Left cardiac atrium (tissue), 4 donors: Measurements from ENCODE around the gene GRAMD1A. TPM values are rescaled to one million over a fixed set of nuclear protein-coding genes. Genes with fewer than 3 reads are reported as not detected.
"Not testable (repeated sequence)": the region's sequence is repeated elsewhere in the genome, so short reads cannot be mapped to it uniquely, and the experiment has no call there.

Experiments
- ATAC-seq, 2 donors: fragments of 200-7000 bp; cut with Tn5 transposase; one replicate each; pipeline ENCODE4 v1.9.1; 2020; ENCODE audit warnings: mild to moderate bottlenecking in 2 of 2, moderate library complexity in 2 of 2
- DNase-seq: peaks from one replicate; pipeline ENCODE4 v3.0.0-alpha.2; 2020
- intact Hi-C, 2 donors: fragments of 100-400 bp; cut with DNase I; formaldehyde crosslinking; loops; one replicate each; pipeline versions ENCODE4 v1.14.1 to v1.15.1; 2022 to 2023
- total RNA-seq, 2 donors: library from RNA; stranded (reverse); fragmentation: NEBNext Ultra II Directional; extraction: Animal tissue kit (Norgen Biotek cat#: 25700); gene quantifications; one replicate each; pipeline ENCODE4 v1.2.1, GENCODE V29; 2021
- donor health status: DM: no; HTN: yes; CAD: no.
- donor health status: DM: no; HTN: yes; CAD: no; lungs with severe emphysema.
- donor health status: DM: yes; HTN: yes; CAD: no.
- donor health status: Dilated cardiomyopathy.

GRAMD1A gene
- total RNA-seq, 2 donors from 2014 or later = 29.2 to 45.5 TPM

GRCh38 chr19:34997071-34997617 lies 3.0 kb upstream of the GRAMD1A start:
- ATAC-seq (no peak), DNase-seq (no peak)
- intact Hi-C loops = no loop called here

- intact Hi-C loops, DNase-seq, ATAC-seq: not testable (repeated sequence)
Observed at GRCh38 chr19:34998224-34998623, 1.9 kb upstream of the GRAMD1A start.

- intact Hi-C loops = no loop called here
- no peak for DNase-seq
Observed at GRCh38 chr19:34998777-34999497, 1.2 kb upstream of the GRAMD1A start.

GRCh38 chr19:35000338-35000646 lies 169 bp downstream of the GRAMD1A start:
- intact Hi-C loops = no loop called here

More at GRCh38 chr19:34998777-34999497, 1.2 kb upstream of the GRAMD1A start:
- ATAC-seq = peak in 1 of 2 donors; percentile 36

GRCh38 chr19:35000647-35001501 lies 751 bp downstream of the GRAMD1A start:
- no peak for DNase-seq
- intact Hi-C loops = no loop called here
- peak; percentile 8 to 28 for ATAC-seq

More at GRCh38 chr19:35000338-35000646, 169 bp downstream of the GRAMD1A start:
- DNase-seq = no peak
- no peak for ATAC-seq

- DNase-seq (no peak), ATAC-seq (no peak)
- intact Hi-C loops = no loop called here
Observed at GRCh38 chr19:35002037-35002535, 2.0 kb downstream of the GRAMD1A start.

GRCh38 chr19:35004517-35005255 lies 4.6 kb downstream of the GRAMD1A start:
- intact Hi-C loops = no loop called here
- ATAC-seq (no peak), DNase-seq (no peak)

GRCh38 chr19:35005256-35005977 lies 5.3 kb downstream of the GRAMD1A start:
- ATAC-seq = no peak
- no peak for DNase-seq
- intact Hi-C loops = no loop called here

- DNase-seq, intact Hi-C loops, ATAC-seq: not testable (repeated sequence)
Observed at GRCh38 chr19:35006007-35006341, 5.9 kb downstream of the GRAMD1A start.

GRCh38 chr19:35006342-35006998 lies 6.3 kb downstream of the GRAMD1A start:
- ATAC-seq = peak in 1 of 2 donors; percentile 21
- intact Hi-C loops = no loop called here
- DNase-seq = peak; percentile 67

- ATAC-seq = no peak
- intact Hi-C loops = no loop called here
- DNase-seq = no peak
Observed at GRCh38 chr19:35006999-35007365, 6.9 kb downstream of the GRAMD1A start.

- ATAC-seq, intact Hi-C loops, DNase-seq: not testable (repeated sequence)
Observed at GRCh38 chr19:35007427-35007826, 7.3 kb downstream of the GRAMD1A start.

GRCh38 chr19:35008891-35009341 lies 8.8 kb downstream of the GRAMD1A start:
- peak in 1 of 2 donors; percentile 14 for ATAC-seq
- intact Hi-C loops = no loop called here
- peak; percentile 74 for DNase-seq

- no peak for ATAC-seq
- DNase-seq = no peak
- intact Hi-C loops = no loop called here
Observed at GRCh38 chr19:35009424-35010415, 9.6 kb downstream of the GRAMD1A start.

GRCh38 chr19:35011091-35011689 lies 11.1 kb downstream of the GRAMD1A start:
- DNase-seq (no peak), ATAC-seq (no peak)
- intact Hi-C loops = no loop called here
